Upper lobe of right lung (tissue), 1 donor: ENCODE measurements around the gene SLC9A7. TPM values are rescaled to one million over a fixed set of nuclear protein-coding genes. Genes with fewer than 3 reads are reported as not detected.

Source experiments
- ATAC-seq: fragments of 200-7000 bp; cut with Tn5 transposase; one replicate; pipeline ENCODE4 v1.9.1; 2020; ENCODE audit warnings: mild to moderate bottlenecking, moderate library complexity
- DNase-seq: peaks from one replicate; pipeline ENCODE4 v3.0.0-alpha.2; 2020
- H3K27ac ChIP-seq: fragments of 200-600 bp; one replicate; pipeline ENCODE4 v1.8.0; 2022
- H3K27me3 ChIP-seq: fragments of 200-600 bp; one replicate; pipeline ENCODE4 v1.8.0; 2022; ENCODE audit warnings: mild to moderate bottlenecking
- H3K36me3 ChIP-seq: fragments of 200-600 bp; one replicate; pipeline ENCODE4 v1.8.0; 2022
- H3K4me1 ChIP-seq: fragments of 200-600 bp; one replicate; pipeline ENCODE4 v1.8.0; 2022
- H3K4me3 ChIP-seq: fragments of 200-600 bp; one replicate; pipeline ENCODE4 v1.8.0; 2022; ENCODE audit warnings: mild to moderate bottlenecking
- H3K9me3 ChIP-seq: fragments of 200-600 bp; one replicate; pipeline ENCODE4 v1.8.0; 2022
- intact Hi-C: fragments of 100-400 bp; cut with DNase I; formaldehyde crosslinking; loops from one replicate; pipeline ENCODE4 v1.11.0; 2022
- total RNA-seq: library from RNA; stranded (reverse); fragmentation: NEBNext Ultra II Directional; extraction: Animal tissue kit (Norgen Biotek cat#: 25700); gene quantifications from one replicate; pipeline ENCODE4 v1.2.1, GENCODE V29; 2021
- TF ChIP-seq, protein P1 (sequence below): fragments of 200-600 bp; IDR thresholded peaks from one replicate; pipeline ENCODE4 v1.8.0; 2022; ENCODE audit warnings: antibody characterized with exemption
- donor health status: DM: no; HTN: yes; CAD: no; lungs with severe emphysema.

SLC9A7 gene
- total RNA-seq, 1 donor from 2014 or later, result 8.8 TPM

DNA sequence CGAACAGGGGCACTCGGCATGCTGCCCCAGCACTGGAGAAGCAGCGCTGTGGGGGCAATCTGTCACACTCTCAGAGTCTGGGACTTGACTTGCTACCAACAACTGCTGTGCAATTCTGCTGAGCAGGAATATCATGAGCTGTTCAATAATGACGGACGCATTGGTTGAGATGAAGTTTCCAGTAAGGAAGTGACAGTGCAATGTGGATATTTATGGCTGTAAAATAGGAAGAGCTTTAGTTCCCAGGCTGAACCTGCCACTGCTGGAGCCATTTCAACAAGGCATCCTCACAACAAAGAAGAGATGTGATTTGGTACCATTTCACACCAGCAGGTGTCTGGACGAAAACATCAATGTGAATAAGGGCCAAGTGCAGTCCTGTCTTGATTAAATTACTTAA lies 161.1 kb downstream of the SLC9A7 start:
- ATAC-seq, result no peak
- H3K27ac ChIP-seq, result no peak overlapping the region
- H3K4me3 ChIP-seq, result no peak overlapping the region
- no peak for DNase-seq
- no peaks in the 10 kb centered on the region for H3K27me3 ChIP-seq
- H3K36me3 ChIP-seq, result no peaks in the 10 kb centered on the region
- TF ChIP-seq, protein P1, sequence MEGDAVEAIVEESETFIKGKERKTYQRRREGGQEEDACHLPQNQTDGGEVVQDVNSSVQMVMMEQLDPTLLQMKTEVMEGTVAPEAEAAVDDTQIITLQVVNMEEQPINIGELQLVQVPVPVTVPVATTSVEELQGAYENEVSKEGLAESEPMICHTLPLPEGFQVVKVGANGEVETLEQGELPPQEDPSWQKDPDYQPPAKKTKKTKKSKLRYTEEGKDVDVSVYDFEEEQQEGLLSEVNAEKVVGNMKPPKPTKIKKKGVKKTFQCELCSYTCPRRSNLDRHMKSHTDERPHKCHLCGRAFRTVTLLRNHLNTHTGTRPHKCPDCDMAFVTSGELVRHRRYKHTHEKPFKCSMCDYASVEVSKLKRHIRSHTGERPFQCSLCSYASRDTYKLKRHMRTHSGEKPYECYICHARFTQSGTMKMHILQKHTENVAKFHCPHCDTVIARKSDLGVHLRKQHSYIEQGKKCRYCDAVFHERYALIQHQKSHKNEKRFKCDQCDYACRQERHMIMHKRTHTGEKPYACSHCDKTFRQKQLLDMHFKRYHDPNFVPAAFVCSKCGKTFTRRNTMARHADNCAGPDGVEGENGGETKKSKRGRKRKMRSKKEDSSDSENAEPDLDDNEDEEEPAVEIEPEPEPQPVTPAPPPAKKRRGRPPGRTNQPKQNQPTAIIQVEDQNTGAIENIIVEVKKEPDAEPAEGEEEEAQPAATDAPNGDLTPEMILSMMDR, result no peak
- intact Hi-C loops, result no loop called here
- H3K4me1 ChIP-seq, result no peaks in the 10 kb centered on the region
- no peaks in the 10 kb centered on the region for H3K9me3 ChIP-seq

DNA sequence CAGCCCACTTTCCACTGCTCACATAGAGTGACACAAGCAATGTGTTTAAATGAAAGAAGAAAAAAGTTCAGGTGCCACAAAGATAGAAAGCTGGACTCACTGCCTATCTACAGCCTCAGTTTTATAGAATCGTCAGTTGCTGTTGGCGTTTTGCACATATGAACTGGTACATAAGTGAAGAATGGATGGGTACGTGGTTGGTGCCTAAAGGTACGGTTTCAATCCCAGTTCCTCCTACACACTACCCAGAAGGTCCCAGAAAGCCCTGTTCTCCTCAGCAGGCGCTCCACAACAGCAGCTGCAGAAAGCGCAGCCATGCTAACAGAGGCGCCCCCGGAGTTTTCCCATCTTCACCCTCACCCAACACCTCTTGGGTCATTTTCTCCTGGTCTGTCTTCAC lies 161.7 kb downstream of the SLC9A7 start:
- TF ChIP-seq, protein P1, result no peak
- intact Hi-C loops, result no loop called here
- Histone ChIP-seq H3K4me1 (no peaks in the 10 kb centered on the region), H3K27me3 (no peaks in the 10 kb centered on the region), H3K4me3 (no peak overlapping the region), H3K9me3 (no peaks in the 10 kb centered on the region), H3K27ac (no peak overlapping the region), H3K36me3 (no peaks in the 10 kb centered on the region)
- DNase-seq (no peak), ATAC-seq (no peak)

DNA sequence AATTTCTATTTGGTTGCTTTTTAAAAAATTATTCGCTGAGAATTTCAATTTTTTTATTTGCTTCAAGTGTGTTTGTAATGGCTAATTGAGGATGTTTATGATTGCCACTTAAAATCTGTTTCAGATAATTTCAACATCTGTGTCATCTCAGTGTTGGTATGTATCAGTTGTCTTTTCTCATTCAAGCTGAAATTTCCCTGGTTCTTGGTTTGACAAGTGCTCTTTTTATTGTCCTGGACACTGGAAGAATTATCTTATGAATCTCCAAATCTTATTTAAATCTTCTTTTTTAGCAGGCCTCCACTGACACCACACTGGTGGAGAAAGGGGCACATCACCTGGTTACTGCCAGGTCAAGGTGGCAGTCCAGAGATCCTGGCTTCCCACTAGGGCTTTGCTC lies 163.8 kb downstream of the SLC9A7 start:
- Histone ChIP-seq H3K27me3 (no peaks in the 10 kb centered on the region), H3K9me3 (no peaks in the 10 kb centered on the region), H3K4me3 (no peak overlapping the region), H3K4me1 (no peaks in the 10 kb centered on the region), H3K36me3 (no peaks in the 10 kb centered on the region), H3K27ac (no peak overlapping the region)
- no peak for DNase-seq
- TF ChIP-seq, protein P1, result no peak
- intact Hi-C loops, result no loop called here
- no peak for ATAC-seq

DNA sequence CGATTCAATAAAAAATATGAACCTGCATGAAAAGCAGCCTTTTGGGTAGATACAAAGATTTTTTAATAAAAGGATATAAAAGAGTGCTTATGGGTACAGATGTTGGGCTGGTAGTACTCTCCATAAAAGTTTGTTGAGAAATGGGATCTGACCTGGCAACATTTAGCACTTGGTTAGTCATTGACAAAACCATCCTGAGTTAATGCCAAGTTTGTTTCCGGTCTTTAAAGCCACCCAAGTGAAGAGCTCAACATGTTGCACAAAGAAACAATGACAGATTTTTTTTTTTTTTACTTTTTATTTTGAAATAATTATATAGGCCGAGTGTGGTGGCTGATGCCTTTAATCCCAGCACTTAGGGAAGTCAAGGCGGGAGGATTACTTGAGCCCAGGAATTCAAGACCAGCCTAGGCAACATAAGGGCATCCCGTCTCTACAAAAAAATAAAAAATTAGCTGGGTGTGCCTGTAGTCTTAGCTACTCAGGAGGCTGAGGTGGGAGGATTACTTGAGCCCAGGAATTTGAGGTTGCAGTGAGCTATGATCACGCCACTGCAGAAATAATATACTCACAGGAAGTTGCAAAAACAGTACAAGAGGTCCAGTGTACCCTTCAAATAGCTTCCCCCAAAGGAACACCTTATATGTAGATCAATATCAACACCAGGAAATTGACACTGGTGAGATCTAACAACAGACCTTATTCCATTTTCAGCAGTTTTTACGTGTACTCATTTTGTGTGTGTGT lies 168.8 kb downstream of the SLC9A7 start:
- TF ChIP-seq, protein P1, result no peak
- no peak overlapping the region for H3K27ac ChIP-seq

DNA sequence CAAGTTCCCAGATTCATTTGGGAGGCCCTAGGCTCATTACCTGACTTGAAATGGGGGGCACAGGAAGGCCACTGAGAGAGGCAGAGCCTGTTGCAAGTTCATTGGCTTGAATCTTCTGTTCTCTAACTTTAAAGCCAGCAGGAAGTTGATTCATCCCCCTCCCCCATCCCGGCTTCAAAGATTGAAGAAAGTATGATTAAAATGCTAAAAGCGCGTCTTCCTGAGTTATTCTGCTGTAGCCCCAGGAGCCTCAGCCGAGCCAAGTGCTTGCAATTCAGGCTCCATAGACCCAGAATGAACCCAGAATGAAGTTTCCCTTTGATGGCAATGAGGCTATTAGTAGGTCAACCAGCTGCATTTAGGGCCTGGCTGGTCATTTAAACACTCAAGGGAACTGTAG lies 170.7 kb downstream of the SLC9A7 start:
- Histone ChIP-seq H3K27ac (peak overlapping the region; percentile 30), H3K9me3 (no peaks in the 10 kb centered on the region), H3K4me1 (no peaks in the 10 kb centered on the region), H3K27me3 (no peaks in the 10 kb centered on the region), H3K4me3 (no peak overlapping the region), H3K36me3 (no peaks in the 10 kb centered on the region)
- no peak for DNase-seq
- ATAC-seq, result no peak
- TF ChIP-seq, protein P1, result no peak
- intact Hi-C loops, result no loop called here

More for the DNA sequence above, 168.8 kb downstream of the SLC9A7 start:
- H3K36me3 ChIP-seq, result no peaks in the 10 kb centered on the region
- DNase-seq (no peak), ATAC-seq (no peak)
- no peak overlapping the region for H3K4me3 ChIP-seq
- no peaks in the 10 kb centered on the region for H3K9me3 ChIP-seq
- no peaks in the 10 kb centered on the region for H3K4me1 ChIP-seq
- no peaks in the 10 kb centered on the region for H3K27me3 ChIP-seq
- intact Hi-C loops, result no loop called here
